K562 (cell line): Measurements from ENCODE around the gene EPO. TPM values are rescaled to one million over a fixed set of nuclear protein-coding genes. Genes with fewer than 3 reads are reported as not detected.

Experiments used
- ATAC-seq: fragments of 200-7000 bp; cut with Tn5 transposase; 3 replicates; pipeline ENCODE4 v1.9.1; 2020; ENCODE audit warnings: moderate library complexity
- BruUV-seq: library from RNA; stranded (reverse); fragments of 400-500 nt; replicated peaks from 2 replicates; lab custom pipeline; 2021; lab: Mats Ljungman, UMichigan
- CTCF ChIA-PET: fragments of 300-600 bp; formaldehyde crosslinking; extraction: SDS; loops from one replicate; lab custom pipeline; 2021; ENCODE audit warnings: low intra/inter-chr PET ratio; lab: Yijun Ruan, JAX
- POLR2A ChIA-PET: fragments of 300-600, 350-650 bp; sonication (Branson Sonifier 250); formaldehyde crosslinking; extraction: SDS; loops from one replicate; lab custom pipeline; 2021; ENCODE audit warnings: antibody characterized with exemption, inconsistent platforms; lab: Yijun Ruan, JAX
- DNase-seq, 4 experiments: peaks; one replicate each; pipeline versions ENCODE4 v3.0.0 to v3.0.0-alpha.2; 2011 to 2018; ENCODE audit warnings: low spot score in 3 of 4, mixed read lengths in 3 of 4; ENCODE audit errors: extremely low read depth in 1 of 4
- FAIRE-seq: peaks from 2 replicates; lab custom pipeline; 2011; peaks lifted over from hg19 to GRCh38; lab: Jason Lieb, UNC
- H2AFZ ChIP-seq: 2 replicates; pipeline ENCODE4 v1.6.0; 2011; ENCODE audit warnings: low read depth, low read length, control low read depth, inconsistent platforms
- H3K27ac ChIP-seq: fragments of 200-600 bp; 3 replicates; pipeline ENCODE4 v1.8.0; 2011; ENCODE audit warnings: low read depth, mild to moderate bottlenecking, control low read depth, inconsistent platforms, low read length, moderate library complexity, mixed read lengths; ENCODE audit errors: extremely low read depth
- H3K27me3 ChIP-seq, 2 experiments: fragments of 300-600 bp in 1 of 2; 2 replicates in 1 of 2; 3 replicates in 1 of 2; pipeline versions ENCODE4 v1.6.0 to v1.8.0; 2011; ENCODE audit warnings: inconsistent platforms in 2 of 2, low read length in 2 of 2, mild to moderate bottlenecking in 1 of 2, mixed read lengths in 1 of 2, moderate library complexity in 1 of 2; ENCODE audit not compliant: control insufficient read depth in 2 of 2, insufficient read depth in 2 of 2
- H3K36me3 ChIP-seq: fragments of 300-600 bp; 3 replicates; pipeline ENCODE4 v1.8.0; 2011; ENCODE audit warnings: mild to moderate bottlenecking, low read length, inconsistent platforms; ENCODE audit not compliant: control insufficient read depth, insufficient read depth
- H3K4me1 ChIP-seq, 2 experiments: fragments of 200-600 bp in 1 of 2; replicated peaks in 1 of 2; 2 replicates in 1 of 2; 3 replicates in 1 of 2; pipeline versions ENCODE4 v1.5.1 to v1.8.0; 2011; ENCODE audit warnings: inconsistent platforms in 2 of 2, low read length in 2 of 2, mild to moderate bottlenecking in 1 of 2, mixed read lengths in 1 of 2, moderate library complexity in 1 of 2; ENCODE audit not compliant: control insufficient read depth in 2 of 2, insufficient read depth in 2 of 2
- H3K4me2 ChIP-seq: 2 replicates; pipeline ENCODE4 v1.6.1; 2011; ENCODE audit warnings: low read length, control low read depth, inconsistent platforms, mixed read lengths; ENCODE audit not compliant: insufficient read depth
- H3K4me3 ChIP-seq: fragments of 200-600 bp; sonication (generic), shearing (Covaris generic); 2 replicates; pipeline ENCODE4 v1.5.1; 2016; ENCODE audit warnings: control low read depth, inconsistent platforms
- H3K79me2 ChIP-seq: fragments of 200-600 bp; 3 replicates; pipeline ENCODE4 v1.8.0; 2011; ENCODE audit warnings: low read length, inconsistent platforms; ENCODE audit not compliant: control insufficient read depth, insufficient read depth
- H3K9ac ChIP-seq, 2 experiments: 2 replicates each; pipeline versions ENCODE4 v1.6.0 to v1.6.1; 2011; ENCODE audit warnings: low read depth in 2 of 2, low read length in 2 of 2, control low read depth in 1 of 2, inconsistent platforms in 1 of 2, mild to moderate bottlenecking in 1 of 2, mixed read lengths in 1 of 2; ENCODE audit not compliant: insufficient read depth in 1 of 2
- H3K9me1 ChIP-seq: one replicate; pipeline ENCODE4 v1.6.0; 2011; ENCODE audit warnings: inconsistent platforms, mild to moderate bottlenecking, low read length, moderate library complexity; ENCODE audit not compliant: control insufficient read depth, insufficient read depth
- H3K9me3 ChIP-seq: replicated peaks from 2 replicates; pipeline ENCODE4 v1.5.1; 2011; ENCODE audit warnings: low read depth, low read length, inconsistent platforms; ENCODE audit not compliant: control insufficient read depth, insufficient read depth
- H4K20me1 ChIP-seq: replicated peaks from 2 replicates; pipeline ENCODE4 v1.6.1; 2011; ENCODE audit warnings: low read length, inconsistent platforms, mixed read lengths; ENCODE audit not compliant: control insufficient read depth, insufficient read depth
- DNMT1 ChIP-seq: fragments of 450-650 bp; IDR thresholded peaks from 2 replicates; pipeline ENCODE4 v1.6.1; 2016; ENCODE audit warnings: antibody characterized with exemption, mild to moderate bottlenecking
- FOXP1 ChIP-seq: sonication (generic); formaldehyde crosslinking; IDR thresholded peaks from 2 replicates; pipeline ENCODE4 v1.8.0; 2022; ENCODE audit warnings: mild to moderate bottlenecking, missing genetic modification reagents
- POU5F1 ChIP-seq: fragments of 150-350 bp; IDR thresholded peaks from 2 replicates; pipeline ENCODE4 v1.6.1; 2014; ENCODE audit warnings: borderline replicate concordance, low read length, low read depth, mild to moderate bottlenecking; ENCODE audit not compliant: partially characterized antibody
- RBM25 ChIP-seq: fragments of 200-400 bp; formaldehyde crosslinking; IDR thresholded peaks from 2 replicates; pipeline ENCODE4 v1.6.1; 2018; ENCODE audit warnings: low read length, low read depth, moderate library complexity; ENCODE audit not compliant: severe bottlenecking
- SNRNP70 ChIP-seq: fragments of 200-400 bp; formaldehyde crosslinking; optimal IDR thresholded peaks from 2 replicates; pipeline ENCODE3; 2017; ENCODE audit warnings: low read depth, low read length
- TAF9B ChIP-seq: fragments of 450-650 bp; IDR thresholded peaks from 2 replicates; pipeline ENCODE4 v1.6.1; 2018; ENCODE audit warnings: mild to moderate bottlenecking; ENCODE audit not compliant: partially characterized antibody
- TSC22D4 ChIP-seq: fragments of 450-650 bp; IDR thresholded peaks from 2 replicates; pipeline ENCODE4 v1.6.1; 2016; ENCODE audit warnings: missing genetic modification characterization, missing biosample characterization, control low read depth
- WGBS: fragments of 100-300 bp; shearing (Covaris generic); methylation state at CpG from one replicate; pipeline ENCODE4 v1.1.6; 2016; ENCODE audit warnings: low coverage, mixed read lengths; ENCODE audit not compliant: insufficient coverage; ENCODE audit errors: missing lambda C conversion rate; 5-methylcytosine and 5-hydroxymethylcytosine counted together
- in situ Hi-C: fragments of 300-500 bp; cut with MboI; formaldehyde crosslinking; loops from 4 replicates; pipeline ENCODE4 v1.15.0; 2018; ENCODE audit warnings: inconsistent platforms, mixed read lengths
- intact Hi-C: fragments of 100-400 bp; cut with micrococcal nuclease; formaldehyde crosslinking; loops from 2 replicates; pipeline ENCODE4 v1.14.2; 2022
- polyA plus RNA-seq, 8 experiments: library from polyadenylated mRNA; depleted of rRNA in 4 of 8; stranded (reverse) in 5 of 8; unstranded in 3 of 8; fragments of >200 nt; fragmentation: Nextera tagmentation in 2 of 8; fragmentation: Illumina TruSeq in 1 of 8; extraction: Ambion mirVana in 2 of 8; extraction: Trizol in 1 of 8; gene quantifications; 2 replicates each; pipeline versions ENCODE4 v1.2.1 to v1.2.3, GENCODE V29; 2011 to 2014; ENCODE audit warnings: inconsistent platforms in 1 of 8, missing spikeins in 1 of 8
- total RNA-seq, 7 experiments: library from RNA; depleted of rRNA in 6 of 7; stranded (reverse); fragments of >200 nt in 6 of 7; fragmentation: Illumina TruSeq in 2 of 7; extraction: Trizol in 2 of 7; gene quantifications; 2 replicates each; pipeline versions ENCODE4 v1.2.1 to v1.2.3, GENCODE V29; 2011 to 2021; ENCODE audit warnings: low replicate concordance in 1 of 7
- TF ChIP-seq, protein P1 (sequence below): IDR thresholded peaks from 2 replicates; pipeline ENCODE4 v1.6.1; 2016; ENCODE audit warnings: missing genetic modification characterization, missing compliant biosample characterization

The EPO gene
- total and polyA plus RNA-seq, 9 of the 15 experiments (the other 6 are each of a cell fraction or from before 2014, with no cell fraction given): 0.06 to 0.41 (median 0.07) TPM; not detected in 6

DNA sequence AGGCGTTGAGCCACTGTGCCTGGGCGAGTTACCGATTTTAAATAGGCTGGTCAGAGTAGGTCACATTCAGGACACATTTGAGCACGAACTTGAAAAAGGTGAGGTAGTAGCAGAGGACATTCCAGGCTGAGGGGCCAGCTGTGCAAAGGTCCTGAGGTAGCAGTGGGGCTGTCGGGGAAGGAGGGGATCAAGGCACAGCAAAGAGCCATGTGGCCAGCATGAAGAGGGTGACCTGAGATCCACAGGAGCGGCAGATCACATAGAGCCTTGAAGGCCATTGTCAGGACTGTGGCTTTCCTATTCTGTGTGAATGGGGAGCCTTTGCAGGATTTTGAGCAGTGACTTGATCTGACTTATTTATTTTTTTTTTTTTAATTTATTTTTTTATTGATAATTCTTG lies 19.7 kb downstream of the EPO start:
- 4% methylated on average over 6 of the region's 6 CpGs for WGBS
- CTCF ChIA-PET: no interaction called here
- FAIRE-seq (no peak), DNase-seq (no peak), ATAC-seq (no peak)
- Histone ChIP-seq H4K20me1 (no peaks in the 10 kb centered on the region), H3K4me3 (no peak overlapping the region), H3K27ac (no peak overlapping the region), H3K36me3 (no peaks in the 10 kb centered on the region), H3K9me1 (no peaks in the 10 kb centered on the region), H3K4me1 (peaks cover 0 to 7% of the 10 kb centered on the region in 2 experiments; a peak in 2 of 5 replicates), H3K27me3 (peaks cover 2 to 23% of the 10 kb centered on the region in 2 experiments; a peak in 3 of 5 replicates), H3K9me3 (no peaks in the 10 kb centered on the region), H3K9ac (no peak overlapping the region), H3K79me2 (no peaks in the 10 kb centered on the region), H3K4me2 (no peak overlapping the region), H2AFZ (no peak overlapping the region)
- POLR2A ChIA-PET: no interaction called here
- no TSS peak for BruUV-seq
- intact Hi-C loops: no loop called here
- TF ChIP-seq POU5F1 (no peak), FOXP1 (CRISPR knock-in tag) (no peak), SNRNP70 (no peak), RBM25 (peak; percentile 55)
- in situ Hi-C loops: no loop called here

DNA sequence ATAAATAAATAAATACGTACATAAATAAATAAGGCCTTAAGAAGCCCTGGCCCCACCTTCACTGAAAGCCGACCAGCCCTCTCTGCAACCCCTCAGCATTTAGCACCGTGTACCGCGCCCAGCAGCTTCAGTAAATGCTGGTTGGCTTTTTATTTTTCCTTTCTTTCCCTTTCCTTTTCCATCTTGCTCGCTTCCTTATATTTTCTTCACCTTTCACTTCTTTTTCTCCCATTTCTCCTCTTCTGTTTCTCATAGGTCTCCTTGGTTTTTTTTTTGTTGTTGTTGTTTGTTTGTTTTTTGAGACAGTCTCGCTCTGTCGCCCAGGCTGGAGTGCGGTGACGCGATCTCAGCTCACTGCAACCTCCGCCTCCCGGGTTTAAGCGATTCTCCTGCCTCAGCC lies 24.3 kb downstream of the EPO start:
- intact Hi-C loops: loop anchor here (2.0 kb wide), 1 partner anchor 16 kb away; no protein-coding TSS in a partner anchor
- ChIA-PET CTCF (no interaction called here), POLR2A (interaction anchor here (1.0 kb wide), 1 partner anchor 28 kb away, joined by 3 read pairs; no protein-coding TSS in a partner anchor)
- no peak overlapping the region for H3K27ac ChIP-seq
- H2AFZ ChIP-seq: no peak overlapping the region
- no peaks in the 10 kb centered on the region for H3K9me1 ChIP-seq
- no peak for ATAC-seq
- no peak overlapping the region; the same call in 1 of the 2 replicates for H3K4me3 ChIP-seq
- no TSS peak for BruUV-seq
- H3K79me2 ChIP-seq: no peaks in the 10 kb centered on the region
- H3K27me3 ChIP-seq: peaks cover 7 to 22% of the 10 kb centered on the region in 2 experiments; a peak in 3 of 5 replicates
- WGBS: 54% methylated on average over 11 of the region's 14 CpGs
- no peak overlapping the region for H3K9ac ChIP-seq
- no peak for FAIRE-seq
- H3K36me3 ChIP-seq: no peaks in the 10 kb centered on the region
- in situ Hi-C loops: no loop called here
- H3K9me3 ChIP-seq: no peaks in the 10 kb centered on the region
- H3K4me1 ChIP-seq: peaks cover 2 to 6% of the 10 kb centered on the region in 2 experiments; a peak in 2 of 5 replicates
- TF ChIP-seq, protein P1, sequence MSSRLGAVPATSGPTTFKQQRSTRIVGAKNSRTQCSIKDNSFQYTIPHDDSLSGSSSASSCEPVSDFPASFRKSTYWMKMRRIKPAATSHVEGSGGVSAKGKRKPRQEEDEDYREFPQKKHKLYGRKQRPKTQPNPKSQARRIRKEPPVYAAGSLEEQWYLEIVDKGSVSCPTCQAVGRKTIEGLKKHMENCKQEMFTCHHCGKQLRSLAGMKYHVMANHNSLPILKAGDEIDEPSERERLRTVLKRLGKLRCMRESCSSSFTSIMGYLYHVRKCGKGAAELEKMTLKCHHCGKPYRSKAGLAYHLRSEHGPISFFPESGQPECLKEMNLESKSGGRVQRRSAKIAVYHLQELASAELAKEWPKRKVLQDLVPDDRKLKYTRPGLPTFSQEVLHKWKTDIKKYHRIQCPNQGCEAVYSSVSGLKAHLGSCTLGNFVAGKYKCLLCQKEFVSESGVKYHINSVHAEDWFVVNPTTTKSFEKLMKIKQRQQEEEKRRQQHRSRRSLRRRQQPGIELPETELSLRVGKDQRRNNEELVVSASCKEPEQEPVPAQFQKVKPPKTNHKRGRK (tag): 0 out of 2 replicates have a peak, but pooled peaks have one; percentile 11
- TF ChIP-seq DNMT1 (no peak), TAF9B (no peak), TSC22D4 (tag) (no peak)
- TF ChIP-seq, all 486 proteins: peak for 1
- Histone ChIP-seq H3K4me2 (no peak overlapping the region), H4K20me1 (no peaks in the 10 kb centered on the region)
- no peak for DNase-seq
